COLO668 (cell line): ENCODE results near the gene CPA1.

Experiments
- DNase-seq: peaks from one replicate; lab custom pipeline; 2025; ENCODE audit not compliant: unreplicated experiment; lab: John Stamatoyannopoulos, UW

The CPA1 gene

DNA sequence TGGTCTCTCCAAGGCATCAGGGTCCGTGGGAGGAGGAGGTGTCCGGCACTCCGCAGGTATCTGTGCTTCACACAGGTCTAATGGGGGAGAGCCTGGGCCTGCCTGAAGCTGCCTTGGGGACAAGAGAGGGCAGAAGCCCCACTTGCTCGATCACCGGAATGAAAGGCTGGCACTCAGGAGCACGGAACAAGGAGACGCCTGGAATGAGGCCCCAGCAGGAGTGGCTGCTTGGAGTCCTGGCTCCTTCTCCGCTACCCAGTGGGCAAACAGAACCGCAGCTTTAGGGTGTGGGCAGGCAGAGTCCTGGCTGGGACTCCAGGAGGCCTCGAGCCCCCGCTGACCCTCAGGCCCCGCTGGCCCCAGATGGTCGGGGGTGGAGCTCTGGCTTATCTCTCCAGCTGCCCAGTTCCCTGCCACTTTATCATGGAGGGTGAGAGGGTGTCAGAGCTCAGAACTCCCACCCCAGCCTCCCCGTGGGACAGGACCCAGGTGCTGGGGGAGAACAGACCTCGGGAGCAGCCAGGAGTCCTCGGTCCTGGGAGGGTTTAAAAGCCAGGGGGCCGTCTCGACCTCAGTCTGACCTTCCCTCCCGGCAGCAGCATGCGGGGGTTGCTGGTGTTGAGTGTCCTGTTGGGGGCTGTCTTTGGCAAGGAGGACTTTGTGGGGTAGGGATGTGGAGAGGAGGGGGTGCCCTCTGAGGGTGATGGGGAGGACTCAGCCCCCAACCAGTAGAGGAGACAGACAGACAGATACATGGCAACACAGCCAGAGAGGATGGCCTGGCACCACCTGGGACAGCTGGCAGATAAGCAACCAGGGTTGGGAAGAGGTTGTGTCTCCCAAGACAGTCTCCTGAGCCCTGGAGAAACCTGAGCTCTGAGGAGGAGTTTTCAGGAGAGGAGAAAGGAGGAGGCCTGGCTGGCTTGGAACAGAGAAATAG, at the start of gene CPA1:
TSS of gene CPA1 (plus strand) at position 574 of the 940 bp plus-strand sequence. CDS start at position 601, 27 bp downstream.
- DNase-seq = no peak

DNA sequence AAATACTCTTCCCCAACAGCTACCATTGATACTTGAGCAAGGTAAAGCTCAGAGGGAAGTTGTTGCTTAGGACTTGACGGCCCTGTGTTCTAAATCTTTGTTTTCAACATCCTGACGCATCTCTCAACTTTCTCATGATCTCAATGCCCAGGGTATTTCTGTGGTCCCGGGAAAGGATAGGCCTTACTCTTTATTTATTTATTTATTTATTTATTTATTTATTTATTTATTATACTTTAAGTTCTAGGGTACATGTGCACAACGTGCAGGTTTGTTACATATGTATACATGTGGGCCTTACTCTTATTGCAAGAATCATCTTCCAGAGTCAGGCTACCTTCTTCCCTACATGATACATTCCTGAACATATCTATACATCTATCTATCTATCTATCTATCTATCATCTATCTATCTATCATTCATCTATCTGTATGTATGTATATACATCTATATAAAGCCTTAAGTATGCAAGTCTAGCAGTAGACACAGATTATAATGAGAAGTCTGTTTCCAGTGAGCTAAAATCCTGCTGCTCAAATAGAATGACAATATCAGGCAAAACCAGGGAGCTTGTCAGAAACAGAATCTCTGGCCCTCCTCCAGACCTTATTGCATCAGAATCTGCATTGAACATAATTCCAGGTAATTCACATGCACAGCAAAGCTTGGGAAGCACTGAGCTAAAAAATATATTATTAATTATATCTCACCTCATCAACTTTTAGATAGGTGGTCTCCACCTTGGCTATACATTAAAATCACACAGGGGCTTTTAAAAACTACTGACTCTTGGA, 47.8 kb upstream of the CPA1 start:
- no peak for DNase-seq

DNA sequence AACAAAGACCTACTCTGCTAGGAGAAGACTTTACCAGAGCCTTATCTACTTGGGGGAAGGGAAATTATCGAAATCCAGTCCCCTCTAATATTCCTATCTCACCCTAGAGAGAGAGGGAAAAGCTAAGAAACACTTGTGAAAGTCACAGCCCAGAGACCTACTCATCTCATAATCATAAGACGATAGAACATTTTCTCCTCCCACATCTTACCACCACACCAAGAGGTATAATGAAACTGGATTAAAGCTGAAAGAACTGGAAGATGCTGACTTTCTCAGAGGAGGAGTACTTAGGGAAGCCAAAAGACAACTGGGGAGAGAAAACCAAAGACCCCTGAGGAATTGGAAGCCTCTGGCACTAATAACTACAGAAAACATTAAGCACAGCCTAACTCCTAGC, 46.5 kb upstream of the CPA1 start:
- no peak for DNase-seq

DNA sequence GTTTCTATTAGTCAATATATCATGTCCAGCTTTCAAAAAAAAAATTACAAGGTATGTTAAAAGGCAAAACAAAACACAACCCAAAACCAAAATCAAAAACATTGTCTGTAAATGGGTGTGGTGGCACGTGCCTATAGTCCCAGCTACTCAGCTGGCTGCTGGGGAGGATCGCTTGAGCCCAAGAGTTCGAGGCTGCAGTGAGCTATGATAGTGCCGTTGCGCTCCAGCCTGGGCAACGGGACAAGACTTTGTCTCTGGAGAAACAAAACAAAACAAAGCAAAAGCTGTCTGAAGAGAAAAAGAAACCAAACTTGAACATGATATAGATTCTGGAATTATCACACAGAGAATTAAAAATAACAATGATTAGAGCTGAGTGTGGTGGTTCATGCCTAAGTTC, 46.0 kb upstream of the CPA1 start:
- no peak for DNase-seq

DNA sequence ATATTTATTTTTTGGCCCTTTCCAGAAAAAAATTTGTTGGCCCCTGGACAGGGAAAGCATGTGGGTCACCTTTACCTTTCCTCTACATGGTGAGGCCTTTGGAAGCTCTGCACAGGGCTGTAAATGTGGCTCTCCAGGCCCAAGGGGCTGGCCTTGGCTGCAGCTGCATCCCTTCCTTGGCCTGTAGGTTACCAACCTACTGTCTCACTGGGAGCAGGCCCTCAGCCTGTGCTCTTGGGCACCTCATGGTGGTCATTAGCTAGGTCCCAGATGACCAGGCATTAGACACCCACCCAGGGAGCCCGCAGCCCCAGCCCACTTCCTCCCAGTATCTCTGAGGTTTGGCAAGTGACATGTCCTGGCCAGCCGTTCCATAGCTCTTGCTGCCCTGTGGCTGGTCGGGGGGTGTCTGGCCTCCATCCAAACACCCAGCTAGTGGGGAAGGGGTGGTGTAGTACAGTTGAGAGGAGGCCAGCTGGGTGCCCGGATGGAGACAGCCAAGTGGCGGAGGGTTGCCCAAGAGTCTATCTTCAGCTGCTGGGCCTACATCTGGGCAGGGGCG, 42.8 kb upstream of the CPA1 start:
- no peak for DNase-seq

DNA sequence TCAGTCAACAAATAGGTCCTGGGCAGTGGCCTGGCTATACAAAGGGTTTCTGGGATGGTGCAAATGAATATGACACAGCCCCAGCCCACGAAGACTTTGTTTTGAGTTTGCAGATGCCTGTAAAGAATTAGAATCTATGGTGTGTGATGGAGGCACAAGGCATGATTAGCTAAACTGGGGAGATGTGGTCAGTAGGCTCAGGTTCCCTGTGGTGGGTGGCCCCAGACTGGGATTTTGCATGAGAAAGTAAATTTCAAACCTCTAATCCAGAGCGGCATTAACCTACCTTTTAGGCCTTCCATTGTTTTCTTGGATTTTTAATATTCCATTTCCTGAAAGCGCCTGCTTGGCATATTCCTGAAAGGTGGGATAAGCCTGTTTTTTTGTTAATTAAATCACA, 42.1 kb upstream of the CPA1 start:
- DNase-seq = no peak

DNA sequence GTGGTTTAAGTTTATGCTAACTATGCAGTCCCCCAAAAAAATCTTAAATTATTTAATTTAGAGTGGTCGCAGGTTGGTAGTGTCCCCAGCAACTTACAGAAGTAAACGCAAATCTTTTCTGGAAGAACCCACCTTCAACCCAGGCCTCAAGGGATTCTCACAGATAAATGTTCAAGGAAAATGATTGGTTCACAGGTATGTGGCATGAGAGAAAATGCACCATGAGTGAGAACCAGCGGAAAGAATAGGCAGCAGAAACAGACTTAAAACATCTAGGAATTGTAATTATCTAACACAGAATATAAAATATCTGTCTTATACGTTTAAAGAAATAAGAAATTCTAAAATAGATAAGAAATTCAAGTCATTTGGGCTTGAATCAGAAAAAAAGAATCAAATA, 38.4 kb upstream of the CPA1 start:
- no peak for DNase-seq

DNA sequence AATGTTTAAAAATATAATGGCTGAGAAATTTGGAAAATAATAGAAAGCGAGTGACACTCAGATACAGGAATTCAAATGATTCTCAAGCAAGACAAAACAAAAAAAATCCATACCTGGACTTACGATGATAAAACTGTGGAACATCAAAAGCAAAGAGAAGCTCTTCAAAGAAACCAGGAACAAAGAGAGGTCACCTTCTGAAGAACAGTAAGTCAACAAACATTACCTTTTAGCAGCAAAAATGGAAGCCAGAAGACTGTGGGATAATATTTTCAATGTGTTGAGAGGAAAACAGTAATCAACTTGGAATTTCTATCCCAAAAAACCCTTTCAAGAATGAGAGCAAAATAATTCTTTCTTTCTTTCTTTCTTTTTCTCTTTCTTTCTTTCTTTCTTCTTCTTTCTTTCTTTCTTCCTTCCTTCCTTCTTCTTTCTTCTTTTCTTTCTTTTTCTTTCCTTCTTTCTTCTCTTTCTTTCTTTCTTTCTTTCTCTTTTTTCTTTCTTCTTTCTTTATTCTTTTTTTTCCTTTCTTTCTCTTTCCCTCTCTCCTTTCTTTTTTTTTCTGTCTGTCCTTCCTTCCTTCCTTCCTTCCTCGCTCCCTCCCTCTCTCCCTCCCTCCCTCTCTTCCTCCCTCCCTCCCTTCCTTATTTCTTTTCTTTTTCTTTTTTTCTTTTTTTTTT, 37.5 kb upstream of the CPA1 start:
- DNase-seq = no peak

DNA sequence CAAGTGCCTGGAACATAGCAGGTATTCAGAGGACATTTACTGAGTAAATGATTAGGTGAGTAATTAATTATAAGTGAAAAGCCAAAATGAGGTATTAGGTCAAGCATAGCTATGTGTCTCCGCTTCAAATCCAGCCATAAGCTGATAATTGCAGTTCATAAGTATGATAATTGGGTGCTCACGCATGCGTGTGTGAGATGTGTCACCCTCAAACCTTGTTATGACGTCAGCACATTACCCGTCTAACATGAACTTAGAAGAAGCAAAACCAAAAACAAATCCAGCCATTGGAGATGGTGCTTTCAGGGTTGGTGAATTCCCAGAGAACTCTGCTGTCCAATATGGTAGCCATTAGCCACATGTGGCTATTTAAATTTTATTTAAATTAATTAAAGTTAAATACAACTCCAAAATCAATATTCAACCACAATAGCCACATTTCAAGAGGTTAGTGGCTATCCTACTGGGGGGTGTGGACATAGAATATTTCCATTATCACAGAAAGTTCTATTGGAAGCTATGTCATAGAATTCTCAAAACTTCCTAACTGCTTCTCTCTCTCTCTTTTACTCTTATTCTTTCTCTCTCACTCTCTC, 35.9 kb upstream of the CPA1 start, which contains the start of gene CPA5:
TSS of gene CPA5 (plus strand) at position 546 of the 596 bp plus-strand sequence. CDS start 1,670 bp downstream, outside the sequence.
- no peak for DNase-seq

DNA sequence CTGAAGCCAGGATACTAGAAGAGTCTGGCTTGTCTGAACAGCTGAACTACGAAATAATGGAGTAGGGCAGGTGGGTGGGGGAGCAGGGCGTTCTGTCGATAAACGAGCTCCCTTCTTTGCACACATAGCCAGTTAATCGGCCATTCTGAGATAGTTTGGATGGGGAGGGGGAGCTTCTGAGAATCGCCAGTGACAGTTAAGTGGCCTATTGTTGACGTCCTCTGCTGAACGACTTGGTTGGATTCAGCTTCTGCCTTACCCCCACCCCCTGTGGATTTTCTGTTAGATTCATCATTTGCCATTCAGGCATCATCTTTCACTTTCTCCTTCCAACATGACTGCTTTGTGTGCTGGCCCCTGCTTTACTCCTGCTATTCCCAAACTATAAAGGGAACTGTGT, 35.2 kb upstream of the CPA1 start:
- DNase-seq = no peak

DNA sequence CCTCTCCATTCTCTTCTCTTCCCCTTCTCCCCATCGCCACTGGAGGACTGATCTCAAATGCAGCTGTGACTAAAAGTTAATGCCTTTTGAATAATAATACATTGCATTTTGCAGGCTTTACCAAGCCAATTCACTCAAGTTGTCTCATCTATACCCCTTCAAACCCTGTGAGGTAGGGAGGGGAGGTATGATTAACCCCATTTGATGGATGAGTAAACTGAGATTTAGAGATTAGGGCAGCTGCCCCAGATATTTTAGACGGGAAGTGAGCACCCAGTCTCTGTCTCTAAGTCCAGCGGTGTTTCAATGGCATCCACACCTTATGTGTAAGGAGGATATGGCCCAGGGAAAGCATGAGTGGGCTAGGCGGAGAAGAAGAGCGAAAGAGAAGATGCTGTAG, 34.6 kb upstream of the CPA1 start:
- no peak for DNase-seq

DNA sequence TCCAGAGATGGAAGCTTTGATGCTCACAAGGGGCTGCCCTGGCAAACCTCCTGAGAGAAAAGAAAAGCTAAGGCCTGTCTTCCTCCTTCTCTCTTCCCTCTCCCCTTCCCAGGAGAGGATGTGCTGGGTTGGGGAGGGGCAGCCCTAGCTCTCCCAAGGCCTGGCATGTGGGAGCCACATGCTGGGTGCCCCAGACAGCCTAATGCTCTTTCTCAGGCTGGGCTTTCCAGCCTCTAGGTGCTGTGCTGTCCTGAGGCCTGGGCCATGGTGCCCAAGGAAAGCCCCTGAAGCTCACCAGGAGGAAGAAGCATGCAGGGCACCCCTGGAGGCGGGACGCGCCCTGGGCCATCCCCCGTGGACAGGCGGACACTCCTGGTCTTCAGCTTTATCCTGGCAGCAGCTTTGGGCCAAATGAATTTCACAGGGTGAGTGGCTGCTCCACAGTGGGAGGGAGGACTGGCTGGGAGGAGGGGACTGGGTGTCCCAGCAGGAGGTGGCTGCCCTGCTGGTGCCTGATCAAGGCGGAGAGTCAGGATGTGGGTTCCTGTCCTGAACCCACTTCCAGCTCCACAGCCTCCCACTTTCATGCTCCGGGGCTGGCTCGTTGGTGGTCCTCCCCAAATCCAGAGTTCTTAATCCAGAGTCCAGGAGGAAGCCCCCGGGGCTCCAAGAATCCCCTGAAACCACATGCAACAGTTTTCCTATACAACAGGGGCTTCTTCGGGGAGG, 34.0 kb upstream of the CPA1 start:
- no peak for DNase-seq

DNA sequence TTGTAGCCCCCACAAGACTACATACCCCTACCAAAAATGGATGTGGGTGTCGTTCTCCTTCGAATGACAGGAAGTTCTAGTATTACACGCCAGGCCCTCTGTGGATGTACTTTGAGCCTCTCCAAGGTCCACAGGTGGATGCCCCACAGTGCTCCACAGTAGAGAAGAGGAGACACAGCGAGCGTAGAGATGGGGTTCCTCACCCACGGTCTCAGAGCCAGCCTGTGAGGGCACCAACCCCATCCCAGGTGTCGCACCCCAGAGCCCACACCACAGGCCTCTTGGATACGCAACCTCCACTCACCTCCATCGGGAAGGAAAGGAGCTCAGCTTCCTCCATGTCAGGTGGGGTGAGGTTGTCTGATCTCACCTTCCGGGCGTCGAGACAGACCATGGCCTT, 33.4 kb upstream of the CPA1 start:
- DNase-seq = no peak

DNA sequence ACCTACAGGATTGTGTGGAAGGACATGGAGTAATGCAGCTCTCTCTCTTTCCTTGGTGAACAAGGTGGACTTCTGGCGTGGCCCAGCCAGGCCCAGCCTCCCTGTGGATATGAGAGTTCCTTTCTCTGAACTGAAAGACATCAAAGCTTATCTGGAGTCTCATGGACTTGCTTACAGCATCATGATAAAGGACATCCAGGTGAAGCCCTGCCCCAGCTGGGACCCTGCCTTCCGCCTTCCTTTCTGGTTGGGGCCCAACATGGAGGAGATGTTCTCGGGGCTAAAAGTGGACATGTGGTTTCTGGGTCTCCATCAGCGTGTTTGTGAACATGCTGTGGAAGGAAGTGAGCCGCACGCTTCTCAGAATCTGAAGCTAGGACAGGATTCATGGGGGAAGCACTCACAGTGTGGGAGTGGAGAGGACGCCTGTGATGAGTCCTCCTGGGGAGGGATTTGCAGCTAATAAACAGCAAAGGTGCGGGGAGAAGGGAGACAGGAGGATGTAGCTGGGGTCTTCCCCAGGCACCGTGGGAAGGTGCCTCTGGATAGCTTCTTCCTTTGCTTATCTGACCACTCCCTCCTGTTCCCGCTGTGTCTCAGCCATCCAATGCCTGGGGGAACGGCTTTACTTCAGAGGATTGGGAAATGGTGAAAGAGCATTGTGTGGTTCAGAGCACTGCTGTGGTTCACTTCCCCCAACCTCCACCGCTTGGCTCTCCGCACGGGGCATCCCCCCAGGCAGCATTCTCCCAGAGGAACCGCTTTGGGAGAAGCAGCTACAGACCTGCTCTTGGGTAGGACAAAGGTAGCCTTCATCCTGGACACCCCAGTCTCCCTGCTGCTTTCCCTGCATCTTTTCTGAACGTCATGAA, 30.1 kb upstream of the CPA1 start:
- DNase-seq = no peak

DNA sequence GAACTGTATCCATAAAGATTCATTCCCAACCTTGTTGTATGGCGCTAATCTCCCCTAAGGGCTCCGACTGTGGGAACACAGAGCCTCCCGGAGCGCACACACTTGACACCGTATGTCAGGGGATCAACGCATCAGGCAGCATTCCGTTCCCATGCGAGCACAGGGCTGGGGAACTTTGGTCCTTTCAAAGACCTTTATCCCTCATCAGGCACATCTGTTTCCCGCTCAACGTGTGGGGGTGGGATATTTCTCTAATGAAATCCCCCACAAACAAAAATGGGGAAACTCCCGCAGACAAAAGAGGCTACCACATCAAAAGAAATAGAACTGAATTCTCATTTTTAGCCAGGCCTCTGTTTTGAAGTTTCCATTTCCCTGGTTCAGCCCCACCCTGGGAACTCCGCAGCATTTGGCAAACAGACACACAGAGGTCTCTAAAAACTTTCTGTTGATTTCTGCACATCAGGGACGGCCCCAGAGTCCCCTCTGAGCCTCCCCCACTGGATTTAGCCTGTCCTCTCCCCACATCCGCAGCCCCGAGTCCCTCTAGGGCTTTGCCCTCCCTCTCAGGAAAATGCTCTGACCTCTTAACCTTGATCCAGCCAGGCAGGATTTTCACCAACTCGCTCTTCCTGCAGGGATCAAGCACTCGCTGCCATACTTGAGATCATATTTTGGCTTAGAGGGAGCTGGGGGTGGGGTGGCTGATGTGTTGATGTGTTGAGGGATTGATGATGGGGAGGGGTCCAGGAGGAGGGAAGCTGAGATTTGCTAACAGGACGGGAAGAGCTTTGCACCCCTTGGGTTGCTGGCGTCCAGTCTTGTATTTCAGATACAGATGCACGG, 29.1 kb upstream of the CPA1 start:
- no peak for DNase-seq

DNA sequence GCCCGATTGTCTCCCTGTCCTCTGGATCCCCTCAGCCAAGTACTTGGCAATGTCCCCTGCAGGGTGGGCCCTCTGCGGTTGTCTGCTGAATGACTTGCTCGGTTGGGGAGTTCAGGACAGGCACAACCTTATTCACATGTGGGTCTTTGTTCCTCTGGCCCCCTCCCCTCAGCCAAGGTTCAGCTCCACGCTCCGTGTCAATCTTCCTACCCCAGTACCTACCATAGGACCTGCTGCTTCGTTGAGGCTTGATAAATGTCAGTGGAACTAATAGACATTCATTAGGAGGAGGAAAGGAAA, 28.6 kb upstream of the CPA1 start:
- no peak for DNase-seq

DNA sequence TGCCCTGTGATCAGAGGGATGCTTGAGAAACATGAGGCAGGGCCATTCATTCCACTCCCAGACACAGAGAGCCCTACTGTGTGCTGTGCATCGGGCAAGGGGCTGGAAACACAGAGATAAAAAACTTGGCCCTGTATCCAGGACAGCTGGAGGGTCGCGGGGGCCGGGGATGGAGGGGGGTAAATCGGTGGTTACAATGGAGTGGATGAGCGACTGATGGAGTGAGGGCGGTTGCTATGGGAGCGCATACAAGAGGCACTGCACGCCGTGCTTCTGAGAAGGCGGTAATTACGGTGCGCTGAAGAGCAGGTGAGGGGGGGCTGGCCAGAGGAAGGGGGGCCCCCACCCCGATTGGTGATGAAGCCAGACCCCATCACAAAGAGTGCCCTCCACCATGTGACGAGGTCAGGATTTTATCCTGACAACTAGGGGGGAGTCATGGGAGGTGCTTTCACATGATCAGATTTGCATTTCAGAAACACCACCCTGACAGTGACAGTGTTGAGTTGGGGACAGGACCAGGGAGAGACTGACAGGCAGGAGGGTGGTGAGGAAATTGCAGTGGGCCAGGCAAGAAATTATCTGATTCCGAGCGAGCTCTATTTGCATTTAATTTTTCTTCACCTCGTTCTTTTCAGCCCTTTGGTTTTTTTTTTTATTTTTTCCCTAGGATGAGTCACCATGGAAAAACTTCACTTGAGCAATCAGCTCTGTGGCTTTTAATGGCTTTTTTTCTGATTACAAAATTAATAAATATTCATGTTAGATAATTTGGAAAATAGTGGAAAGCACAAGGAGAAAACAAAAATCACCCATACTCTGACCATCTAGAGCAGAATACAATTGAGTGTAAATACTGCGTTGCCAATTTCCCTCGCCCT, 27.9 kb upstream of the CPA1 start:
- peak; percentile 27 for DNase-seq
